GM18861 (cell line): ENCODE measurements around the gene SLC30A4.
"Not testable (repeated sequence)": the region's sequence is repeated elsewhere in the genome, so short reads cannot be mapped to it uniquely, and the experiment has no call there.

Source experiments
- ATAC-seq: cut with Tn5 transposase; IDR thresholded peaks from one replicate; pipeline ENCODE4 v1.9.1; 2021; ENCODE audit not compliant: unreplicated experiment

Gene SLC30A4

DNA sequence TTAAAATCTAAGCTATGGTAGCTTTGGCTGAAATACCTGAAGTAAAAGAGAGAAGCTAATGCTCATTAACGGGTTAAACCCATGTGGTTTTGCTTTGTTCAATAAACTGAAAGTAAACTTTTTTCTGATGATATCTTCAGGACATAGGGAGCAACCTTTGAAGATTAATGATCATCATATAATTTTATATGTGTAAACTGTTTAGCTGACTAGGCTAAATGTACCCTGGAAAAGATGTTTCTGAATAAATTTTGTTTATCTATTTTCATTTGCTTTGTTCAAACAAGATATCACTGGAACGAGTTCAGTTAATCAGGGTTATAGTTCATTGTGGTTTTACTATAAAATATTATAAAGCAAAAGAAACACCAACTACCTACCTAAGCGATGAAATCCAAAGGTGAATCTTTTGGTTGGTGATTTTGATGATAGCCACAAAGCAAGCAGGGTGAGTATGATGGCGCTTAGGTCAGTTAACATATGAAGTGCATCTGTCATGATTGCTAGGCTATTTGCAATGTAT is 11.7 kb downstream of the SLC30A4 start:
- ATAC-seq, result no peak

DNA sequence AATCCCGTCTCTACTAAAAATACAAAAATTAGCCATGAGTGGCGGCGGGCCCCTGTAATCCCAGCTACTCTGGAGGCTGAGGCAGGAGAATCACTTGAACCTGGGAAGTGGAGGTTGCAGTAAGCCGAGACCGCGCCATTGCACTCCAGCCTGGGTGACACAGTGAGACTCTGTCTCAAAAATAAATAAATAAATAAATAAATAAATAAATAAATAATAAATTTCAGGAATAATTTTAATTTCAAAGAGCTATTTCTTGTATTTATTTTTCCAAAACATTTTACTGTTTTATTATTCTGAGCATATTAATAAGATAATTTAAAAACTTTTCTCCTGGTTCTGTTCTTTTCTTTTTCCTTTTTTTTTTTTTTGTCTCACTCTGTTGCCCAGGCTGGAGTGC is 15.4 kb downstream of the SLC30A4 start:
- ATAC-seq, result not testable (repeated sequence)

DNA sequence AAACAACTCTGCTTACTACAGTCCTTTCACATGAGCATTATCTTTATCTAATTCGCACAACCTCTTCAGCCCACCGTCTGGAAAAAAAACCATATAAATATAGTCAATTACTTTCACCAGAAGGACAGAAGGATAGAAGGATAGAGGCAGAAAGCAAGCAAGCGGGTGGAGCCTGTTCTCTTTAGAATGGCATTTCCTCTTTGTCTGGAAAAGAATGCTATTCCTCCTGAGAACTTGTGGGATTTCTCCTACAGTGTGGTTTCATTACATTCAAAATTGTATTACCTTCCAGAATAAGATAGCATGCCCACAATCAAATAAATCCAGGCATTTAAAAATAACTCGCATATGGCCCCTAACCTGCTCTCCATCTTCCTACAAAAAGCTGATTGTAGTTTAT is 23.1 kb downstream of the SLC30A4 start:
- ATAC-seq, result no peak

DNA sequence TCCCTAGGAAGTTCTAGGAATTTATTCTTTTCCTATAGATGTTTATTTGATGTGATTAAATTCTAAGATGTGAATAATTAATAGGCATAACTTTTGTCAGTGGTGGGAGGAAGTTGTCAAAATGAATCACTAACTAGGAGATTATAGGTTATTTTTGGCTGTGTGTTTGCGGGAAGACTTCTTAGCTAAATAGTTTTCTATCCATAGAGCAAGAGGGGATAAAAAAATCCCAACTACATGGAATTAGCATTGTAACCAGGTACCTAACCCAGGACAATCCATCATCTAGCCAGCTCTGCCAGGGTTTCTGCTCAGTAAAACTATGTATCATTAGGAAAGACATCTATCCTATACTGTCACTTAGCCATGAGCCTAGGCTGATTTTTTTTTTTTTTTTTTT is 23.9 kb downstream of the SLC30A4 start:
- ATAC-seq, result no peak

DNA sequence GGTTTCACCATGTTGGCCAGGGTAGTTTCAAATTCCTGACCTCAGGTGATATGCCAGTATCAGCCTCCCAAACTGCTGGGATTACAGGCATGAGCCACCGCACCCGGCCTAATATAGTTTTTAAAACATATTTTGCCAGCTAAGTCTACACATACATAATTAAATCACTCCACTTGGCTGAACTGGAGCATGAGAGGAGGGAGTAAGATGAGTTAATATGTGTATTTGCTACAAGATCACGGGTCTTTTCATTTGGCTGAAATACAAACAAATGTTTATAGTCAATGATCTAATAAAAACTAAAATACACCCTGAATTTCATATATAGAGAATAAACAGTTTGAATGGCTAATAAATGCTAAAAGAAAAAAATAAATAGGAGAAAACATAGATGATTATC is 25.3 kb downstream of the SLC30A4 start:
- ATAC-seq, result no peak

DNA sequence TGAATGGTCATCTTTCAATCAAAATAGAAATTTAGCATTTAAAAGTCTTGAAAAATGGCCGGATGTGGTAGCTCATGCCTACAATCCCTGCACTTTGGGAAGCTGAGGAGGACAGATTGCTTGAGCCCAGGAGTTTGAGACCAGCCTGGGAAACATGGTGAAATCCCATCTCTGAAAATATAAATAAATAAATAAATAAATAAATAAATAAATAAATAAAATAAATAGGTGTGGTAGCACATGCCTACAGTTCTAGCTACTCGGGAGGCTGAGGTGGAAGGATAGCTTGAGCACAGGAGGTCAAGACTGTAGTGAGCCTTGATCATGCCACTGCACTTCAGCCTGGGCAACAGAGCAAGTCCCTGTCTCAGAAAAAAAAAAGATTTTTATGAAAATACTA is 25.9 kb downstream of the SLC30A4 start:
- ATAC-seq, result no peak

DNA sequence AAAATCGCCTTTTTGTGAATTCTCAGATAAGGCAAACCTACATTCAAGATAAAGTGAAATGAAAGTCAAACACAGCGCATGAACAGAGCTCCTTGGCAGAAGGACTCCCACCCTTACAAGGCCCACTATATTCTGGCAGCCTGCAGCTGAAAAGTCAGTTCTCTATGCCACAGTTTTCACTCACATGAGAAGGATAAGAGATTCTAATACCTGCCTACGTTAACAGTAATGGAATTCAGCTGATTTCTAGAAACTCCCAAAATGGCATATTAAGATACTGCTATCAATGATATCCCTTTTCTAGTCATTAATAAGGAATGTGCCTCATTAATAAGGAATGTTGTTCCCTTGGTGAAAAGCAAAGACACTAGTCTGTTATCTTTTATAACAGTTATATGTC is 27.0 kb downstream of the SLC30A4 start:
- no peak for ATAC-seq

DNA sequence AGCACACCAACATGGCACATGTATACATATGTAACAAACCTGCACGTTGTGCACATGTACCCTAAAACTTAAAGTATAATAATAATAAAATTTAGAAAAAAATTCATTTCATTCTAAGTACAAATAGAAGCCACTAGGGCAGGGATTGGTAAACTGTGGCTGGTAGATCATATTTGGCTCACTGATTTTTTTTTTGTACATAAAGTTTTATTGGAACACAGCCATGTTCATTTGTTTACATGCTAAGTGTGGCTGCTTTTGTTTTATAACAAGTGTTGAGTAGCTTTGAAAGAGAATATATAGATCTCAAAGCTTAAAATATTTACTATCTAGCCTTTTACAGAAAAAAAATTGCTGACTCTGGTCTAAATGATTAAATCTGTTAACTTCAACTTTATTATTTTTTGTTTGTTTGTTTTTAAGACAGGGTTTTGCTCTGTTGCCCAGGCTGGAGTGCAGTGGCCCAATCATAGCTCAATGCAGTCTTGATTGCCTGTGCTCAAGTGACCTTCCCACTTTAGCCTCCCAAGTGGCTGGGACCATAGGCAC is 32.8 kb downstream of the SLC30A4 start:
- ATAC-seq, result no peak

DNA sequence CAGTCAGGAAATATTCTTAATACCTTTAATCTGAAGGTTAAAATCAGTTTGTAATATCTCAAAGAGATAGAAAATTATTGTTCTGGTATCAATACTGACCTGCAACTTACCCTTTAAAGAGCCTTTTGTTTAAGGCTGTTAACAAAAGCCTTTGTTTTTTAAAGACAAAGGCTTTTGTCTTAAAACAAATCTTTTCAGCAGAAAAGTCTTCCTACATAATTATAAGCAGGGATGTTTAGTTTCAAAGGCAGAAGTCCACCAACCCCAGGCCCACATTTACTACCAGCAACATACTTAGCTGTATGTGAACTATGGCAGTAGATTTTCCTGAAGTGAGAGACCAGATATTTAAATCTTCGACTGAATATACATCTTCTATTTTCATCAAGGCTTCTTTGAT is 36.2 kb downstream of the SLC30A4 start:
- no peak for ATAC-seq

DNA sequence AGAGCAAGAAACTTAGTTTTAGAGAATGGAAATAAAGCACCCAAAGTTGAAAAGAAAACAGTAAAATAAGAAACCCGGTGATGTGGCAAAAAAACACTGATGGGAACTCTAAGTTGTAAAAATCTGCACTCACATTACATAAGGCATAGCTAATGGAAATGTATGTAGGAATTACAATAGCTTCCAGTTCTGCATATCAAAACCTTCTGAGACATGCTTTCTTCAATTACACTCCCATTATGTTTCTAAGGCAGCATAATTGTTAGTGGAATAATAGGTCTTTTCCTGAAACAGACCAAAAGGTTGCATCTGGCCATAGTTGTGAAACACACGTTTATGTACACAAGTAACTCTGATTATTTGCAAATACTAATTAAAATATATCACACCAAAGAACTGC is 41.4 kb downstream of the SLC30A4 start:
- no peak for ATAC-seq

DNA sequence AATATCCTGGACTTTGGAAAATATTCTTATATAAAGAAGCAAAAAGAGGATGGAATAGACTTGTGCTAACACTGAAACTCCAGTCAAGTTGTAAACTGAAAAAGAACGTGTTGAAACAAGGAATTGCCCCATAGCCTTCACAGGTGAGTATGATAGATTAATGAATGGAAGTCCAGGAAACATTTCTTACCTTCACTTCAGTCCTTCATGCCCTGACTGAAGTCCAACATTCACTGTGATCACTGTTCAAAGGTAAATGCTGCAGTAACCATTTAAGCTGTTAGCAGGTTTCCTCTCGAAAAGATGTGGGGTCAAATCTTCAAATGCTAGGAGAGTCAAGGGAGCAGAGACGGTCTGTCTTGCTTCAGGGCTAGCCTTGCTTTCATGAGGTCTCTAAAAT is 46.1 kb downstream of the SLC30A4 start:
- ATAC-seq, result no peak

DNA sequence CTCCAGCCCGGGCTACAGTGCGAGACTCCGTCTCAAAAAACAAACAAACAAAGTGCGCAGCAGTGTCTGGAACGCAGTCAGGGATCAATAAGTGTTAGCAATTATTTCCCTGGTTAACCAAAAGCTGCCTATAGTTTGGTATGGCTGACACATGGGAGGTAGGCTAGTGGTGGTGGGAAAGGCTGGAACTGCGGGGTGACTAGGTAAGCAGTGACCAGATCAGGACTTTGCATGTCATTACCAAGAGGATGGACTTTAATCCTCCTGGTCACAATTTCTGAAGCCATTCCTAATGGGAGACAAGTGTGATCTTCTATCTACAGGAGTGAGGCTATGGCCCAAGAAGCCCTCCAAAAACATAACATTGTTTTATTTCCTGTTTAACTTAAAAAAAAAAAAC is 47.8 kb downstream of the SLC30A4 start:
- no peak for ATAC-seq

DNA sequence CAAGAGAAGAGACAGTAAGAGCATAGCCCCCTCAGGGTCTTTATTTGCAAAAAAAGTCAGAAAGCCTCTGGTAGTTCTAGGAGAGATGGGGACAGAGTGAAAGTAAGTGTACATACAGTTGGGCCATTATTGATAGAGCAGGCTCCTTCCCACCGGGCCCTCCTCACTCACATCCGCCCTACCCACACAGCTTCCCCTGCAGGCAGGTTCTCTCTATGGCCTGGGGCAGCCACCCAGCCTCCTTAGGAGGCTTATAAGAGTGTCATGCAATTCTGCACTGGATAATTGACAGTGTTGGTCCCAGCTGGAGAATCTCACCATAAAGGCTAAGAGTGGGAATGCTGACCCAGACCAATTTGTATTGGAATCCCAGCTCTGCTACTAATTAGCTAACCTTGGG is 49.5 kb downstream of the SLC30A4 start:
- ATAC-seq, result no peak

DNA sequence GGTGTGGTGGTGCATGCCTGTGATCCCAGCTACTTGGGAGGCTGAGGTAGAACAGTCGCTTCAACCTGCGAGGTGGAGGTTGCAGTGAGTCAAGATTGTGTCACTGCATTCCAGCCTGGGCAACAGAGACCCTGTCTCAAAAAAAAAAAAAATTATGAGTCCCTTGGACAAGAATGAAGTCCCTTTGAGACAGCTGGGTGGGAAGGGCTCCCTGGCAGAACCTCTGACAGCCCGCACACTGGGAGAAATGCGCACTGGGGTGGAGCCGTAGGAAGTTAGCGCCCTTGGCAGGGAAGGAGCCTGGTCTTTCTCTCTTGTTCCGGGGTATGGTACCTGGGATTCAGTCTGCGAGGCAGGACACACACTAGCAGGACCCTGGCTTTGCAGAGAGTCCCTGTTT is 51.4 kb downstream of the SLC30A4 start:
- no peak for ATAC-seq

DNA sequence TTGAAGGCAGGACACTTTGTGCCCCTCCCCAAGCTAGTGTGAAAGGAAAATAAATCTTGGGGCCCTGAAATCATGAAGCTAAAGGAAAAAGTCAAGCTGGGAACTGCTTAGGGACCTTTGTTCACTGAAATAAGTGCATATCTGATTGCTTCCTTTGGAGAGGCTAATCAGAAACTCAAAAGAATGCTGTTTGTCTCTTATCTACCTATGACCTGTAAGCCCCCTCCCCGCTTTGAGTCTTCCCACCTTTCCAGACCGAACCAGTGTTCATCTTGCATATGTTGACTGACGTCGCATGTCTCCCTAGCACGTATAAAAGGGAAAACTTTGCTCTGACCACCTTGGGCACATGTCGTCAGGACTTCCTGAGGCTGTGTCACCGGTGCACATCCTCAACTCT is 53.1 kb downstream of the SLC30A4 start:
- ATAC-seq, result no peak

DNA sequence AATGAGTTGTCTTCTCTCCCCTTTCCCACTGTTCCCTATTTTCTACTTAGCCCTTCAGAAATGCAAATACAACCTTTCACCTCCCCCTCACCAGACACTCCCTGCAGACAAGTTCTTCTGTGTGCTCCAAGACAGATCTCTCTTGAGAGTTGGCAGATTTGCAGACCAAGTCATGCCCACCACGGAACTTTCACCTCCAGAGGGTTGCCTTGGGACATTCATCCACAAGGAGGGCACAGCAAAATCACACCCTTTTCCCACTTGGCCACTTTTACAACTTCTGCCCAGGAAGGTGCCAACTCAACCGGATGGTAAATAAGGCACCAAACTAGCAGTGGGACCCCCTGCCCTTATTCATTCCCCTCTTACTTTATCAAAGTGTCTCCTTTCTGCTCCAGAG is 53.5 kb downstream of the SLC30A4 start:
- ATAC-seq, result no peak

DNA sequence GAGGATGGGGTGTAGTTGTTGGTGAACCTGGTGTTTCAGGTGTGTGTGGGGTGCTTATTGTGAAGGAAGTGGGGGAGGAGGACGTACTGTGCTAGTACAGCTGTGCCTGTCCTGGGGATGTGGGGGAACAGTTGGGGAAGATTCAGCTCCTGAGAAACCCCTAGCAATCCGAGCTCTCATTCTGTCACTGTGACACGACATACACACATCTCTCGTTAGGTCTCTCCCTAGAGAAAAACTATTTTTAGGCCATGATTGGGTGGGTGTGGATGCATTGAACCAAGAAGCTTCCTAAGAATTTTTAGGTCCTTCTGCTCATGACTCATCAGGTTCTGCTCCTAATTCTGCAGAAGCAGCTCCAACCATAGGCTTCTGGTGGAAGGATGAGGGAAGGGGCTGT is 54.3 kb downstream of the SLC30A4 start:
- no peak for ATAC-seq

DNA sequence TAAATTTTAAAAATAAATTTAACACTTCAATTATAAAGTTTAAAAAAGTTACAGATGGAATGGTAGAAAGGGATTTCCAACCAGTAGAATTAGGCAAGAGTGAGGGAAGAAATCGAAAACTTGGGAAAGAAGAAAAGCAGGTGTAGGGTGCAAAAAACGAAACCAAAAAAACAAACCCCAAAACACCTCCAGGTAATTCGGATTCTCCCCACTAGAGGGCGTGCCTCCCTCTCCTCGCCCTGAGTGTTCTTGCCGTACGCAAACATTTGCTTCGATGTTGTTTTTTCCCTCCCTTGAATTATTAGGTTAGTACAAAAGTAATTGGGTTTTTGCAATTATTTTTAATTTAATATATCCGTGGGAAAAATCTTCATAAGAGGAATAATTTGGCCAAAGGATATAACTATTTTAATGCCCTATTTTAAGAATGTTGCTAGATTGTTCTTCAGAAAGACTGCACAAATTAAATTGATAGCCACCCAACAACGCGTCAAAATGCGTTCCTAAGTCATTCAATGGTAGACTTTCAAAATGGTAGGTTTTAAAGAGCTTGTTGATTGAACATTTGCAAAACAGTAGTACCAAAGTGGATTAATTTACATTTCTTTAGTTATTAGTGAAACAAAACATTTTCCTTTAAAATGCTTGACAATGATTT is 63.7 kb downstream of the SLC30A4 start:
- peak; percentile 38 for ATAC-seq

DNA sequence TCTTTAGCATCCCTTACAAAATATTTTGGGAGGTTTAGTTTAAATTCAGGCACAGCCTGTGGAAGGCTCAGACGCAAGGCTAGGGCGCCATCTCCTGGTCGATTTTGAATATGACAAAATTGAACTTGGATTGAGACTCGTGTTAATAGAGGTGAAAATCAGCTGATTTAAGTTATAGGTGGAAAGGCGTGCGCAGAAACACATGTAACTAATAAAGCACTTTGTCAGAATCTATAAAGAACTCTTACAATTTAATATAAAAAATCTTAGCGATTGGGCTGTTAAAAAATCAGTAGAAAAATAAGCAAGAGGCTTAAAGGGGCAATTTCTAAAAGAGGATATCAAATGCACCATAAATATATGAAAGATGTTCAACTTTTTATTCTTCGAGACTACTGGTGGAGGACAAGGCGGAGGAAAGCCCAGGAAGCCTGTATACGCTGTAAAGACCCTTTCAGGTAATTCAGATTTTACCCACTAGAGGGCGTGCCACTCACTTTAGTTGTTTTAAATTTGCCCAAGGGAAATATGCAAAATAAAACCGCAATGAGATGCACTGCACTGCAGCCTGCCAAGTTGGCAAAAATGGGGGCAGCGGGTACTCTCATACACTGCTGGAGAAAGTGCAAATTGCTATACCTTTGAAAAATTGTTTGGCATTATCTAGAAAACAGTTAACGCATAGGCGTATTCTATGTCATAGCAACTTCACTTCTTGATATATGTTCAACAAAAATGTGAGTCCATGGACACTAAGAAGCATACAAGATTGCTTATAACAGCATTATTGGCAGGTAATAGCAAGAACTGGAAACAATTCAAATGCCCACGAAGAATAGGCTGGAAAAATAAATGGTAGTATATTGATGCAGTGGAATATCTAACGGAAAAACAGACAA is 64.7 kb downstream of the SLC30A4 start:
- peak; percentile 43 for ATAC-seq

DNA sequence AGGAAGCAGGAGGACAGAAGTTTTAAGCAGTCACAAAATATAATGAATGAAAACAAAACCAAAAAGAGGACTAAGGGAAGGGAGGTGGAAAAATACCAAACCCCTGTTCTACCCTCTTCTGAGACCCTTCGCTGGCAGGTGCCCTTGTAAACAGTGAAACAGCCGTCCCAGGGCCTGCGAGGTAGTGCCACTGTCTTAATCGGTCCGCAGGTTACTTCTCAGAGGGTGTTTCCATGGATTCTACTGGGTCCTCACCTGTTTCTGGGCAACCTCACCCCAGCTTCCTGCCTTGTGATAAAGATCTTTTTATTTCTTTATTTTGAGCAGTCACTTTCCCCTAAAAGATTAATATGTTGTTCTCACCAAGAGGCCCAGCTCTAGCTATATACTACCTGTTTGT is 65.3 kb downstream of the SLC30A4 start:
- no peak for ATAC-seq

DNA sequence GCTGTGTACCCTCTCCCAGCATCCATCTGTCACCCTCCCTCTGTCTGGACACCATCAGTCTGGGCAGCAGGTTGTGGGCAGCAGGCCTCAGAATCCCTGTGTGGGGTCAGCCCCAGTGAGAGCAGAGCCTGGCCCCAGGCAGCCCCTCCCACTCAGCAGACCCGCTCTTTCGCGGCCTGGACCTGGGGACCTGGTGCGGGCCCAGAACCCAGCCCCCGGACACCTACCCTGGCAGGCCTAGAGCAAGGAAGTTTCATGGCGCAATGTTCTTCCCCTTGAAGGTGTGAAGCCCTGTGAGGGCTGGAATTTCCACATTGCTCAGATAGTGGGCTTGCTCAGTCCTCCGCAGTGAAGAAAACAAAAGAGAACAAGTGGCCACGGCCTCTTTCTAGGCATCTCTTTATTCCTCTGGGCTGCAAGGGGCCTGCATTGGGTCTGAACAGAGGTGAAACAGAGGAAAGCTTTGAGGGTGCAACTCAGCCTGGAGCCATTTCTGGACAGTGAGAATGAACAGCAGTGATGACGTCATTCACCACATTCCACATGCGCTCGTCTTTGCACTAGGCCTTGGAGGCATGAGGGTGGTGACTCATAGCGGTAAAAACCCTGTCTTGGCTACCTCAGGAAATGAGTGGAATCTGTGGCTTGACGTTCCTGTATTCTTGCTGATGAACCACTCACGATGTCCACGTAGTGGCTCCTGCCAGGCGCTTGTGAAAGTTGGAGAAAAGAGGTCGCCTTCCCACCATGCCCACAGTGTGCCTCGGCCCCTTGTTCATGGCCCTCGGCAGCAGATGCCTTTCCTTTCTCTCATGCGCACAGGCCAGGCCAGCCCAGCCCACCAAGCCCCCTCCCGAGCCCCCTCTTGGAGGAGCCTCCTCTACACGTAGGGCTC is 66.1 kb downstream of the SLC30A4 start:
- ATAC-seq, result no peak
